Stimulated activated CD4-positive, alpha-beta T cell treated with anti-CD3 and anti-CD28 coated beads, Interleukin-2, amount 100 ng/mL, for 4 hours (primary cell): Measurements from ENCODE around the gene VCAM1.
"Not testable (repeated sequence)": the region's sequence is repeated elsewhere in the genome, so short reads cannot be mapped to it uniquely, and the experiment has no call there.

Experiments used
- DNase-seq: peaks from one replicate; pipeline ENCODE4 v3.0.0-alpha.2; 2020; ENCODE audit warnings: low read depth

The VCAM1 gene

DNA sequence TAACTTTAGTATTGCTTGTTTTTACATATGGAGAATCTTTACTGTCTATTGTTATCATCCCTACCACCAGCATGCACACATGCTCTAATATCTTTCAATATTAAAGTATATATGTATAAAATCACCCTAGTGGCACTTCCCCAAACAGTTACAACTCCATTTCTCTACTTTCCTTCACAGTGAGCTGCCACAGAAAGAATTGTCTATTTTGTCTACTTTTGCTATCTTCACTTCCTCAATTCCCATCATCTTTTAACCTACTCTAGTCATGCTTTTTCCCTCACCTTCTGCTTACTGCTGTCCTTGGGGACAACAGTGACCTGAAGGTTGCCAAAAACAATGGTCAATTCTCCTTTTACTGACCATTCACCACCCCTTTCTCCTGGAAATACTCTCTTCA lies 59.2 kb downstream of the VCAM1 start:
- no peak for DNase-seq

GRCh38 chr1:100780814-100781213 lies 61.3 kb downstream of the VCAM1 start:
- DNase-seq = no peak

GRCh38 chr1:100781728-100782127 lies 62.2 kb downstream of the VCAM1 start:
- not testable (repeated sequence) for DNase-seq

- no peak for DNase-seq
Observed at GRCh38 chr1:100782473-100783039, 63.0 kb downstream of the VCAM1 start.

- DNase-seq = no peak
Observed at GRCh38 chr1:100785470-100786052, 66.0 kb downstream of the VCAM1 start.

GRCh38 chr1:100786870-100787269 lies 67.3 kb downstream of the VCAM1 start:
- DNase-seq = no peak
